GM18511 (cell line): ENCODE data around the gene IFIT2.
A peak's percentile ranks its signal among the peaks of the same experiment; 100 is the strongest.
"Not testable (repeated sequence)": the region's sequence is repeated elsewhere in the genome, so short reads cannot be mapped to it uniquely, and the experiment has no call there.

ENCODE experiments used
- ATAC-seq: cut with Tn5 transposase; IDR thresholded peaks from one replicate; pipeline ENCODE4 v1.9.1; 2021; ENCODE audit warnings: mild to moderate bottlenecking, moderate library complexity; ENCODE audit not compliant: unreplicated experiment

The IFIT2 gene

GRCh38 chr10:89305766-89306433 lies 4.1 kb downstream of the IFIT2 start:
- ATAC-seq, result no peak

GRCh38 chr10:89306434-89307268 lies 4.8 kb downstream of the IFIT2 start:
- no peak for ATAC-seq

- ATAC-seq, result no peak
These were observed 5.4 kb downstream of the IFIT2 start for GRCh38 chr10:89307269-89307577.

- ATAC-seq, result no peak
These were observed 6.4 kb downstream of the IFIT2 start for GRCh38 chr10:89308266-89308665.

GRCh38 chr10:89308736-89309135 lies 6.9 kb downstream of the IFIT2 start:
- ATAC-seq, result no peak

- ATAC-seq, result no peak
These were observed 7.6 kb downstream of the IFIT2 start for GRCh38 chr10:89309156-89310055.

- no peak for ATAC-seq
These were observed 8.4 kb downstream of the IFIT2 start for GRCh38 chr10:89310056-89310893.

GRCh38 chr10:89312973-89313372 lies 11.1 kb downstream of the IFIT2 start:
- no peak for ATAC-seq

GRCh38 chr10:89314676-89315075 lies 12.8 kb downstream of the IFIT2 start:
- ATAC-seq, result no peak

- not testable (repeated sequence) for ATAC-seq
These were observed 16.2 kb downstream of the IFIT2 start for GRCh38 chr10:89318047-89318446.

- not testable (repeated sequence) for ATAC-seq
These were observed 23.2 kb downstream of the IFIT2 start for GRCh38 chr10:89325081-89325480.

GRCh38 chr10:89325856-89326255 lies 24.0 kb downstream of the IFIT2 start:
- not testable (repeated sequence) for ATAC-seq

- no peak for ATAC-seq
These were observed 26.1 kb downstream of the IFIT2 start, which contains the start of gene IFIT3 for GRCh38 chr10:89327803-89328441. Gene IFIT3, plus strand, starts transcription at chr10:89327997. Its CDS starts 77 bp downstream, at chr10:89328074.

GRCh38 chr10:89329151-89329550 lies 27.3 kb downstream of the IFIT2 start:
- ATAC-seq, result no peak

- not testable (repeated sequence) for ATAC-seq
These were observed 28.2 kb downstream of the IFIT2 start for GRCh38 chr10:89330014-89330413.

- no peak for ATAC-seq
These were observed 28.8 kb downstream of the IFIT2 start for GRCh38 chr10:89330537-89331212.

- not testable (repeated sequence) for ATAC-seq
These were observed 29.8 kb downstream of the IFIT2 start for GRCh38 chr10:89331487-89332122.

- ATAC-seq, result peak; percentile 55
These were observed 30.3 kb downstream of the IFIT2 start for GRCh38 chr10:89332123-89332633.

GRCh38 chr10:89335226-89335625 lies 33.4 kb downstream of the IFIT2 start:
- ATAC-seq, result no peak
